Naive B cell (primary cell): ENCODE results near the gene CDH23. TPM values are rescaled to one million over a fixed set of nuclear protein-coding genes. Genes with fewer than 3 reads are reported as not detected.
"Not testable (repeated sequence)": the region's sequence is repeated elsewhere in the genome, so short reads cannot be mapped to it uniquely, and the experiment has no call there.

Experiments
- ATAC-seq, 2 donors: fragments of 150-1000 bp; cut with Tn5 transposase; 2 replicates each; pipeline ENCODE4 v1.10.0; 2021; ENCODE audit warnings: low read depth in 2 of 2, mild to moderate bottlenecking in 2 of 2, moderate library complexity in 2 of 2
- DNase-seq: peaks from one replicate; pipeline ENCODE4 v3.0.0; 2022
- H3K27ac Mint-ChIP-seq, 6 donors: one replicate each; pipeline ENCODE4 v1.8.0; 2020 to 2022; ENCODE audit warnings: mild to moderate bottlenecking in 6 of 6, mixed read lengths in 6 of 6, moderate library complexity in 5 of 6, inconsistent platforms in 2 of 6
- H3K27me3 Mint-ChIP-seq, 3 donors: one replicate each; pipeline ENCODE4 v1.8.0; 2021 to 2022; ENCODE audit warnings: mixed read lengths in 3 of 3, mild to moderate bottlenecking in 1 of 3
- H3K36me3 Mint-ChIP-seq, 2 donors: one replicate each; pipeline ENCODE4 v1.8.0; 2020 to 2022; ENCODE audit warnings: mixed read lengths in 2 of 2, inconsistent platforms in 1 of 2, mild to moderate bottlenecking in 1 of 2
- H3K4me1 Mint-ChIP-seq, 3 donors: one replicate each; pipeline ENCODE4 v1.8.0; 2020 to 2022; ENCODE audit warnings: mixed read lengths in 3 of 3, inconsistent platforms in 1 of 3, mild to moderate bottlenecking in 1 of 3, moderate library complexity in 1 of 3
- H3K4me3 Mint-ChIP-seq, 8 donors: one replicate each; pipeline ENCODE4 v1.8.0; 2020 to 2022; ENCODE audit warnings: mild to moderate bottlenecking in 8 of 8, mixed read lengths in 8 of 8, moderate library complexity in 8 of 8, inconsistent platforms in 2 of 8
- H3K9me3 Mint-ChIP-seq, 7 donors: one replicate each; pipeline ENCODE4 v1.8.0; 2020 to 2022; ENCODE audit warnings: mixed read lengths in 7 of 7, mild to moderate bottlenecking in 5 of 7, inconsistent platforms in 2 of 7, moderate library complexity in 1 of 7
- polyA plus RNA-seq, 6 donors: library from polyadenylated mRNA; unstranded; fragments of 300-500 nt; fragmentation: Illumina TruSeq; gene quantifications; one replicate each; pipeline ENCODE4 v1.2.3, GENCODE V29; 2021; ENCODE audit warnings: low read depth in 6 of 6

CDH23 gene
- polyA plus RNA-seq, 6 donors from 2014 or later: 0.05 to 0.62 (median 0.21) TPM; not detected in 2

DNA sequence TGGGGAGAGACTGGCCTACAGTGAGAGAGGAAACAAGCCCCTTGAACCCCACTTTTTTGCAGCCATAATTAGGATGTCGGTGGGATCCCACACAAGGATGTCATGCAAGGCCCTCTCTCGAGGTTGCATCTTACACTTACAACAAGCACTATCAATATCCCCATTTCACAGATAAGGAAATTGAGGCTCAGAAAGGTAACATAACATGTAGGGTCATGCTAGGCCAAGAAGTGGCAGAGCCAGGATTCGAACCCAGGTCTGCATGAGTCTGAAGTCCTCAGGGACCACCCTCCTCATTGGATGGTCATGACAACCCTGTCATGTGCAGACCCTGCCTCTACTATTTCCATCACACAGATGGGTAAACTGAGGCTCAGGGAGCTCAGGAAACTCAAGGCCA is 199.4 kb downstream of the CDH23 start:
- peak overlapping the region in 2 of 6 donors; percentile 37 to 60 for H3K27ac Mint-ChIP-seq

DNA sequence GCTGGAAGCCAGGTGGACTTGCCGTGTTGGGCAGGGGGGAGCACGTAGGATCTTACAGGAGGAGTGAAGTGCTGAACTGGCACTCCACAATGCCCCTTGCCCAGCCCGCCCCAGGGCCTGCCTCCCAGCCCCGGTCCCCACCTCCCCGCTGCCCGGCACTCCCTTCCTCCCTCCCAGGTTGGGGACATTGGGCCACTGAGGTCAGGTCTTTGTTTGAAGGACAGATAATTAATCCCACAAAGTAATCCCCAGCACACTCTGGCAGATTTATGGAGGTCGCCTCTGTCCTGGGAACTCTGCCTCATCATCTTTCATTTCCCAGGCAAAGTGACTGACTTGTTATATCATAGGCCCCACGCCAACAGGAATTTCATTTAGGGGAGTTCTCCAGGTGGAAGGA is 200.0 kb downstream of the CDH23 start:
- Mint-ChIP-seq H3K4me3 (no peak overlapping the region), H3K4me1 (peaks cover 0 to 8% (median 8%) of the 10 kb centered on the region in 3 donors), H3K9me3 (no peaks in the 10 kb centered on the region), H3K27ac (no peak overlapping the region), H3K36me3 (no peaks in the 10 kb centered on the region), H3K27me3 (peaks cover 0 to 6% (median 0%) of the 10 kb centered on the region in 3 donors)
- DNase-seq (no peak), ATAC-seq (no peak)

More for the DNA sequence above, 199.4 kb downstream of the CDH23 start:
- peaks cover 0 to 6% (median 0%) of the 10 kb centered on the region in 3 donors for H3K27me3 Mint-ChIP-seq
- H3K4me3 Mint-ChIP-seq: no peak overlapping the region
- no peaks in the 10 kb centered on the region for H3K36me3 Mint-ChIP-seq
- ATAC-seq (no peak), DNase-seq (no peak)
- H3K9me3 Mint-ChIP-seq: no peaks in the 10 kb centered on the region
- H3K4me1 Mint-ChIP-seq: peaks cover 0 to 8% (median 8%) of the 10 kb centered on the region in 3 donors

DNA sequence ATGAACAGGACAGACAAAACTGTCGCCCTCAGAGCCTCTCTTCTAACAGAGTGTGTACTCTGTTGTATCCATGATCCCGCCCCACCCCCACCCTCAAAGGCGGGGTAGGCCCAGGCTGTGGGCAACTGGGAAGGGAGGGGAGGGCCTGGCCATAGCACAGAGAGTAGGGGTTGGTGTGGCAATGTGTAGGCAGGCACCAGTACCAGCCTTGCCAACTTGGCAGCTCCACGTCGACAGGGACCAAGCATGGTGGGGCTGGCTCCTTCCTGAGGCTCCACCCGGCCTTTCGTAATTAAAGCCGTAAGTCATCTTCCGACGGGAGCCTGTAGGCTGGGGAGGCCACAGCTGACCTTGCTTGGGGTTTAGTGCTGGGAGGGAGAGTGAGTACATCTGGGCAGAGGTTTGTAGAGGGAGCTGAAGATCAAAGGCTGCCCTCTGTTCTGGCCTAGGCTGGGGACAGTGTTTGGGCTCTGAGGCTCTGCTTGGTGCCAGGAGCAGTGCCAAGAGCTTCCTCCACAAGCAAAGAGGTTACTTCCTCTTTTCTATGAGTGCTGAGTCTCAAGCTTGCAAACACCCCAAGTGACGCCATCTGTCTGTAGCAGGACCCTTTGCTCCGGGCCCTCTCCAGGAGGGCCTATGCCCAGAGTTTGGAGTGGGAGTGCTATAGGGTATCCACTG is 201.2 kb downstream of the CDH23 start:
- Mint-ChIP-seq H3K4me1 (peaks cover 0 to 8% (median 8%) of the 10 kb centered on the region in 3 donors), H3K27me3 (peaks cover 0 to 5% (median 0%) of the 10 kb centered on the region in 3 donors), H3K4me3 (no peak overlapping the region), H3K27ac (peak overlapping the region in 3 of 6 donors; percentile 64 to 89 (median 81)), H3K36me3 (no peaks in the 10 kb centered on the region), H3K9me3 (no peaks in the 10 kb centered on the region)
- ATAC-seq: peak; percentile 96 to 98
- DNase-seq: peak; percentile 45

DNA sequence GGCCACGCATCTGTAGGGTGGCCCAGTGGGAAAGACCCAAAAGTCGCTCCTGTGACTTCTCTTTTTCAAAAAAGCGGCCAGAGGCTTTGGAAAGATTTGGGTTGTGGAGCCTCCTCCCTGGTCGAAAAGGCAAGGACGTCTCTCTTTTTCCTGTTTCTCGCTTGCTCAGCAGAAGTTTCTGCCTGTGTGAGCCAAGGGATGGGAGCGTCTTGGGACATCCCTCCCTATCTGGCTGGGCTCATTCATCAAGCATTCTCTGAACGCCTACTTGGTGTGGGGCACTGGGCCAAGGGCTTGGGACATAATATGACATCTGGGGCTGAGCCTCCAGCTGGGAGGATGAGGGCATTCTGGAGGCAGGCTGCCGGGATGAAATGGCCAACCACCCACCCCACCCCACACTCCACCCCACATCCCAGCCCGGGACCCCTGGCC is 201.9 kb downstream of the CDH23 start:
- no peaks in the 10 kb centered on the region for H3K9me3 Mint-ChIP-seq
- DNase-seq (no peak), ATAC-seq (no peak)
- H3K27me3 Mint-ChIP-seq: peaks cover 0 to 5% (median 0%) of the 10 kb centered on the region in 3 donors
- no peak overlapping the region for H3K4me3 Mint-ChIP-seq
- H3K27ac Mint-ChIP-seq: no peak overlapping the region
- H3K36me3 Mint-ChIP-seq: no peaks in the 10 kb centered on the region
- peaks cover 0 to 8% (median 8%) of the 10 kb centered on the region in 3 donors for H3K4me1 Mint-ChIP-seq

DNA sequence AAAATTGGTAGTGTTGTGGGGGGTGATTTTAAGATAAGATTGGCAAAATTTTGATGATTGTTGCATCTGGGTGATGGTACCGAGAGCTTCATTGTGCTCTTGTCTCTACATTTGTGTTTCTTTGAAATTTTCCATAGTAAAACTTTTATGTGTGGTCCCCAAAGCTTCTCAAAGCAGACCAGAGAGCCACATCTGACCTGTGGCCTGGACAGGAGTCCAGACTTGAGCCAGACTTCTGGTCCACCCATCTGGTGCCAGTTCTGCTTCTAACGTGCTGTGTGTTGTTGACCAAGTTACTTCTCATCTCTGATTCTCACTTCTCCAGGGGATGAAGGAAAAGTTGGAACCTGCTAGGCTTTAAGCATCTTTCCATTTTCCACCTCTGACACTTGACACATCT is 202.8 kb downstream of the CDH23 start:
- no peaks in the 10 kb centered on the region for H3K36me3 Mint-ChIP-seq
- no peaks in the 10 kb centered on the region for H3K9me3 Mint-ChIP-seq
- peaks cover 0 to 5% (median 0%) of the 10 kb centered on the region in 3 donors for H3K27me3 Mint-ChIP-seq
- ATAC-seq (no peak), DNase-seq (no peak)
- H3K4me3 Mint-ChIP-seq: no peak overlapping the region
- peaks cover 0 to 8% (median 8%) of the 10 kb centered on the region in 3 donors for H3K4me1 Mint-ChIP-seq
- peak overlapping the region in 1 of 6 donors; percentile 79 for H3K27ac Mint-ChIP-seq

DNA sequence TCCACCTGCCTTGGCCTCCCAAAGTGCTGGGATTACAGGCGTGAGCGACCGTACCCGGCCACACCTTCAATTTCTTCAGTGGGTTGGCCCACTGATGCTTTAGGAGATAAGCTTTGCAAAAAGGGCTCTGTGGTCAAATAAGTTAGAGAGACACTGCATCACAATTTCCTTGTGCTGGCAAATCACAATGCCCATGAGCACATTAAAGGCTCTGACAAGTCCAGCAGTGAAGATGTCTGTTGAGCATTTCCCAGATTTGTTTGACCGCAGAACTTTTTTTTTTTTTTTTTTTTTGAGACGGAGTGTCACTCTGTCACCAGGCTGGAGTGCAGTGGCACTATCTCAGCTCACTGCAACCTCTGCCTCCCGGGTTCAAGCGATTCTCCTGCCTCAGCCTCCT is 203.5 kb downstream of the CDH23 start:
- not testable (repeated sequence) for H3K9me3 Mint-ChIP-seq, H3K4me1 Mint-ChIP-seq, ATAC-seq, DNase-seq, H3K27me3 Mint-ChIP-seq, H3K27ac Mint-ChIP-seq, H3K36me3 Mint-ChIP-seq, H3K4me3 Mint-ChIP-seq

DNA sequence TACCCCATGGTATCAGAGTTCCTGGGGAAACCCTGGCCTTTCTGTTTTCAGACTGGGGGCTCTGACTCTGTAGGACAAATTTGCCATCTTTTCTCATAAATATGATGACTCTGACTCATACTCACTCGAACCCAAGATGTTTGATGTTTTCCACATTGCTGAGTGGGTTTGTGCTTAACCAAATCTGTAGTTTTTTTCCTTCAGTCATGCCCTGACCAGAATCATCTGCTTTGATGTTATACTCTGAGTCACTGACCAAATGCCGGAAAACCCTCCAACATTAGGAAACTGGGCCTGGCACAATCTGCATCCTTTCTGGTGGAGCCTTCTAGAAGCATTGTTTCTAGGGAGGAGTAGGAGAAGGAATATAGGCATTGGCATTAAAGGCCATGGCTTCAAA is 204.1 kb downstream of the CDH23 start:
- Mint-ChIP-seq H3K27me3 (peaks cover 0 to 5% (median 0%) of the 10 kb centered on the region in 3 donors), H3K4me3 (no peak overlapping the region), H3K4me1 (peaks cover 0 to 8% (median 8%) of the 10 kb centered on the region in 3 donors), H3K36me3 (no peaks in the 10 kb centered on the region), H3K27ac (no peak overlapping the region), H3K9me3 (no peaks in the 10 kb centered on the region)
- no peak for DNase-seq
- ATAC-seq: no peak

DNA sequence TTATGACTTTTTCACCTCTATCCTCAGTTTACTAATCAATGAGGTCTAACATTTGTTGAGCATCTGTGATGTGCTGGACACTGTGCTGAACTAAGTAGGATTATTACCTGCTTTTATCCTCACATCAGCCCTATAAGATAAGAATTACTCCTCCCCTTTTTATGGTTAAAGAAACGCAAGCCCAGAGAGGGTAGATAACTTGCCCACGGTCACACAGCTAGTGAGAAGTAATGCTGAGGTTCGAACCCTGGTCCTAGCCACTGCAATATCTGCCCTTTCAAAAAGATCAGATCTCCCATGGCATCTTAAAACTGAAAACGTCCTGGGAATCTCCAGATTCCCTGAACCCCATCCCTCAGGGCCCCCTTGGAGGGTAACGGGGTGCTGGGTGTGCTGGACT is 204.6 kb downstream of the CDH23 start:
- no peaks in the 10 kb centered on the region for H3K9me3 Mint-ChIP-seq
- no peak for DNase-seq
- H3K4me3 Mint-ChIP-seq: no peak overlapping the region
- H3K27me3 Mint-ChIP-seq: peaks cover 0 to 6% (median 0%) of the 10 kb centered on the region in 3 donors
- H3K36me3 Mint-ChIP-seq: no peaks in the 10 kb centered on the region
- ATAC-seq: no peak
- H3K27ac Mint-ChIP-seq: peak overlapping the region in 1 of 6 donors; percentile 11
- H3K4me1 Mint-ChIP-seq: peaks cover 0 to 8% (median 8%) of the 10 kb centered on the region in 3 donors

DNA sequence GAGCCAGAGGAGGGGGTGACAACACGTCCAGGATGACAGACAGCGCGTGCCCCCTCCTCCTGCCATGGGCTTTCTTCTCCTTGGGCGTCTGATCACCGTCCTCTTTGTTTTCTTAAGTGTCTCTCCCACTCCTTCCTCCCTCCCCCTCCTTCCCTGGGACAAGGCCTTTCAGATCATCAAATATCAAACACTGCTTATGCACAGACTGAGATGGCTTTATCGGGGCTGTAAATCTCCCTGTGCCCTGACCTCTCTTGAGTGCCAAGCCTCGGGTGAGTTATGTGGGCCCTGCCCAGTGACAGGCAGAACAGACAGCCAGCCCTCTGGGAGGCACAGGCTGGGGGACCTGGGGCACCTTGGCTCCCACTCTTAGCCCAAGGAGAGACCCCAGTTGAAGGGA is 206.4 kb downstream of the CDH23 start:
- DNase-seq: no peak
- Mint-ChIP-seq H3K4me3 (no peak overlapping the region), H3K4me1 (peaks cover 0 to 5% (median 4%) of the 10 kb centered on the region in 3 donors), H3K27me3 (peaks cover 0 to 15% (median 0%) of the 10 kb centered on the region in 3 donors), H3K36me3 (no peaks in the 10 kb centered on the region), H3K27ac (peak overlapping the region in 2 of 6 donors; percentile 37 to 76), H3K9me3 (no peaks in the 10 kb centered on the region)
- no peak for ATAC-seq

DNA sequence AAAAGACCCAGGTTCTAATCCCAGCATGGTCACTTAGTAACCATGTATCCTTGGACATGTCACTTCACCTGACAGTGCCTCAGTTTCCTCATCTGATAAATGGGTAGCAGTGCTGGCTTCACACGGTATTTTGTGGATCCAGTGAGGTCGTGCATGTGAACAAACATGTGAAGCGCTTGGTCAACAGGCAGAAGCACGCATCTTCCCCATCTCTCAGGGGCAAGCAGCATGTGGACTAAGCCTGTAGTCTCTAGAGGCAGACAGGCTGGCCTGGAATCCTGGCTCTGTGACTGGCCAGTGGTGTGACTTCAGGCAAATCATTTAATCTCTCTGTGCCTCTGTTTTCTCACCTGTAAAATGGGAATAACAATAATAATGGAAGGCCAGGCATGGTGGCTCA is 207.0 kb downstream of the CDH23 start:
- Mint-ChIP-seq H3K36me3 (no peaks in the 10 kb centered on the region), H3K9me3 (no peaks in the 10 kb centered on the region), H3K27me3 (peaks cover 0 to 15% (median 2%) of the 10 kb centered on the region in 3 donors), H3K4me3 (no peak overlapping the region), H3K27ac (no peak overlapping the region), H3K4me1 (peaks cover 0 to 4% (median 2%) of the 10 kb centered on the region in 3 donors)
- no peak for ATAC-seq
- no peak for DNase-seq

DNA sequence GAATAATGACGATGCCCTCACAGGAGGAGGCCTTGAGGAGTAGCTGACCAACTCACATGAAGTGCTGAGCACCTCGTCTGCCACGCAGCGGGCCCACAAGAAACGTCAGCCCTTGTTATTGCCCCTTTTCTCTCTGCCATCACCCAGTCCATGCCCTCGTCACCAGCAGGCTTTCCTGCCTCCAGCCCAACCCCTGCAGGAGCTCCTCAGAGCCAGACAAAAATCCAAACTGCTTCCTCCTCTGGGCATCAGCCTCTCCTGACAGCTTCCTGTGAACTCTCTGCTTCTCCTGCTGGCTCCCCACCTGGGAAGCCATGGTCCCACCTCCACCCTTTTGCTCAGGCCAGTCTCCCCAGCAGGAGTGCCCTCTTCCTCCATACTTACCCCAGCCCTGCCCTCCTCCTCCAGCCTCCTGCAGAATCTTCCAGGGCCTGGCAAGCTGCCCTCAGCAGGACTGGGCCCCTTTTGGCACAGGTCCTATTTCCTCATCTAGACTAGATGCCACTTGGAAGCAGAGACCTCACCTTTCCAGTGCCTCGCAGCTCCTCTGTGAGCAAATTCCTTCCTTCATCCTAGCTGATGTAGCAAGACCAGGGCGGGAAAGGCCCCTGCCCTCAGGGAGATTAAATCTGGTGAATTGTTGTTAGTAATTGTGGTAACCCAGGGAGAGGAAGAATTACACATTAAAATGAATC is 207.8 kb downstream of the CDH23 start:
- DNase-seq: no peak
- Mint-ChIP-seq H3K9me3 (no peaks in the 10 kb centered on the region), H3K27me3 (peaks cover 4 to 19% (median 9%) of the 10 kb centered on the region in 3 donors), H3K4me1 (peaks cover 0 to 11% (median 4%) of the 10 kb centered on the region in 3 donors), H3K36me3 (no peaks in the 10 kb centered on the region), H3K27ac (peak overlapping the region in 1 of 6 donors; percentile 43), H3K4me3 (no peak overlapping the region)
- ATAC-seq: no peak

DNA sequence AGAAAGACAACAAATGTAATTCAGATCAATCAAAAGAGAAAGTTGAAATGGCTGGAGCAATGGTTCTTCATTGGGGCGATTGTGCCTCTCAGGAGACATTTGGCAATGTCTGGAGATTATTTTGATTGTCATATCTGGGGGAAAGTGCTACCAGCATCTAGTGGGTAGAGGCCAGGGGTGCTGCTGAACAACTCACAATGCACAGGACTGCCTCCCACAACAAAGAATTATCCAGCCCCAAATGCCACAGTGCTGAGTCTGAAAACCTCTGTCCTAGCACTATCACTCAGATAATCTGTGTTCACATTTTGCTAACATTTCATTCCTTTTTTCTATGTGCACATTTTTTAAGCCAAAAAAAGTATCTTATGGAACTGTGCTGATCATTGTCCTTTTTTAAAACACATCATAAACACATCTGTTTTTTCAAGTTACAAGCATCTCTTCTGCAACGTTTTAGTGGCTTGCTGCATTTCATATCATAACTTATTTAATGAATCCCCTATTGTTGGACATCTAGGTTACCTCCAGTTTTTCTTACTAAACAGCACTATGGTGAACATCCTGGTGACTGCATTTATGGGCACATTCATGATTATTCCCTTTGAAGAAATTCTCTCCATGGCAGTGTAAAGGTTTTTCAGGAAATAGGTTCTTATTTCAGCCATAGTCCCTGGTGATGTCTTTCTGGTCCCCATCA is 208.7 kb downstream of the CDH23 start:
- no peak overlapping the region for H3K27ac Mint-ChIP-seq
- no peak overlapping the region for H3K4me3 Mint-ChIP-seq

DNA sequence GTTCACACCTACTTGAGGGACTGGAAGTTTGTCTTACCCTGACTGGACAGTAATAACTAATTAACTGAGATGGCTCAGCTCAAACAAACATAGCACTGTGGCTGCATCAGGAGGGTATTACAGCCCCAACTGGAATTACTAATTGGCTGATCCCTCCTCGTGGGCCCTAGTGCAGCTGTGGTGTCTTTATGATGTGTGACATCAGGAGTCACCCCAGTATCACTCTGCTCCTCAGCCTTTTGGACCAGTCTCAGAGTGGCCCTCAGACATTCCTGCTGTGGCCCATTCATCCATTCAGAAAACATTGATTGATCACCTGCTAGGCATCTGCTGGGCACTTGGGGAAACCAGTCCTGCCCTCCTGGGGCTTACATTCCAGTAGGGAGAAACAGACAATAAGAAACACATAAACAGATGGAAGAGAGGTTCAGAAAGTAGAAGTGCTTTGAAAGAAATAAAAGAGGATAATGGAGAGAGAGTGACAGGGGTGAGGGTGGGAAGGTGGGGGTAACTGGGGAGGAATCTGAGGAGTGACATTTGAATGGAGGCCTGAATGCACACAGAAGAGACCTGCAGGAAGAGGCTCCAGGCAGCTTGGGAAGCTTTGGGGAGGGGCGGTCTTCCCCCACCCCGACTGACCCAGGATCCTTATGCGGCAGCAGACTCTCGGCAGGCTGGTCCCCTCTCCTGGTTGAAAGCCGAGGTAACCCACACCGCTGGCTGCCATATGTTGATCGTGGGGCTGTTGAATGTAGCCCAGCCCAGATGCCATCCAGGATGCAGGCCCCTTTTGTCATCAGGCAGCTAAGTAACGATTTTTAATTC is 209.7 kb downstream of the CDH23 start:
- Mint-ChIP-seq H3K27ac (no peak overlapping the region), H3K4me1 (peaks cover 0 to 14% (median 8%) of the 10 kb centered on the region in 3 donors), H3K4me3 (no peak overlapping the region), H3K9me3 (no peaks in the 10 kb centered on the region), H3K27me3 (peaks cover 6 to 23% (median 18%) of the 10 kb centered on the region in 3 donors), H3K36me3 (no peaks in the 10 kb centered on the region)
- ATAC-seq (no peak), DNase-seq (no peak)

More for the DNA sequence above, 208.7 kb downstream of the CDH23 start:
- Mint-ChIP-seq H3K27me3 (peaks cover 4 to 23% (median 10%) of the 10 kb centered on the region in 3 donors), H3K4me1 (peaks cover 0 to 14% (median 8%) of the 10 kb centered on the region in 3 donors), H3K36me3 (no peaks in the 10 kb centered on the region), H3K9me3 (no peaks in the 10 kb centered on the region)
- ATAC-seq (no peak), DNase-seq (no peak)
